ENCODE results near the gene NATD1.

- TF ChIP-seq CTCF (conservative IDR thresholded peaks at IDR 0.05; ENCODE audit: low read length) (no peak), EZH2phosphoT487 (IDR thresholded peaks at IDR 0.05; ENCODE audit: borderline replicate concordance) (no peak)
Observed at GRCh38 chr17:21200590-21201297, 52.5 kb downstream of the NATD1 start.
